ENCODE measurements around the gene STRIT1.
"Not testable (repeated sequence)": the region's sequence is repeated elsewhere in the genome, so short reads cannot be mapped to it uniquely, and the experiment has no call there.

STRIT1 gene

GRCh38 chr3:155313300-155313699 lies 19.8 kb upstream of the STRIT1 start:
- DNase-seq (ENCODE audit: low read depth) = peak; percentile 64

GRCh38 chr3:155312781-155313180 lies 19.3 kb upstream of the STRIT1 start:
- DNase-seq (ENCODE audit: low read depth) = peak; percentile 28

DNA sequence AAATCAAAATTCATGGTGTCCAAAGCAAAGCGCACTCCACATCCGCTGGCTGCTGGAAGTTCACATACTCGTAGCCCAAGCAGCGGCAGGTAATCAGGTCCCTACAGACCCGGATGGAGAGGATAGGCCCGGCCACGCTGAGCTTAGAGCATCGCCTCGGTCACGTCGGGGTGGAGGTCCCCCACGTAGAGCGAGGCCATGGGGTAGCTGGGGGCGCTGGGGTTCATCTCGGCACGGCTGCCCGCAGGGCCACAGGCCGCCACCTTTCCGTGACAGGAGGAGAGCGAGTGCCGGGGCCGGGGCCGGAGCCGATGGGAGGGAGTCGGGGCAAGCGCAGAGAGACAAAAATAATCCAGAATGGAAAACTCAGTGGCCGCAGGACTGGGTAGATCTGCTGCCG lies 16.1 kb upstream of the STRIT1 start:
- DNase-seq (ENCODE audit: low read depth) = no peak

GRCh38 chr3:155308831-155309230 lies 15.3 kb upstream of the STRIT1 start:
- no peak for DNase-seq (ENCODE audit: low read depth)

- DNase-seq (ENCODE audit: low read depth) = no peak
These were observed 13.7 kb upstream of the STRIT1 start for GRCh38 chr3:155307183-155307582.

- no peak for DNase-seq (ENCODE audit: low read depth)
These were observed 10.9 kb upstream of the STRIT1 start for GRCh38 chr3:155304394-155304793.

GRCh38 chr3:155303540-155304097 lies 10.1 kb upstream of the STRIT1 start:
- DNase-seq (ENCODE audit: low read depth) = no peak

- DNase-seq (ENCODE audit: low read depth) = no peak
These were observed 9.4 kb upstream of the STRIT1 start for GRCh38 chr3:155302891-155303290.

DNA sequence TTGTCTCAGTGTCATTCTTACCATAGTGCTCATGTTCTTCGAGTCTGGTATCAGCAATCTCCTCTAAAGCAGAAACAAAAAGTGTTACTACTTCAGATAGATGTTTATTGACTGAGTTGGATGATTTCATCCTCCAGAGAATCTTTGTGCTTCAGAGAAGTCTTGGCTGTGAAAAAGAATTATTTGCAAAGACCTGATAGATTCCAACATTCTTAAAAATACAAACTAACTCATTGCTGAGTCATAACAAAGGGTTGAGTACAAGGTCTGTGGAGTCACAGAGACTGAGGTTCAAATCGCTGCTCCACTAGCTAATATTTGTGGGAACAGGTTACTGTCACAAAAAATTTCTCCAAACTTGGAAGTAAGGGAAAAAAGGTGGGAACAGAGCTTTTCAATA lies 9.0 kb upstream of the STRIT1 start:
- peak; percentile 49 for DNase-seq (ENCODE audit: low read depth)

GRCh38 chr3:155297100-155297499 lies 3.6 kb upstream of the STRIT1 start:
- DNase-seq (ENCODE audit: low read depth) = no peak

- no peak for DNase-seq (ENCODE audit: low read depth)
These were observed 2.9 kb upstream of the STRIT1 start for GRCh38 chr3:155296413-155296812.

- no peak for DNase-seq (ENCODE audit: low read depth)
These were observed 790 bp downstream of the STRIT1 start for GRCh38 chr3:155292693-155293092.

GRCh38 chr3:155292133-155292532 lies 1.4 kb downstream of the STRIT1 start:
- DNase-seq (ENCODE audit: low read depth) = peak; percentile 10

DNA sequence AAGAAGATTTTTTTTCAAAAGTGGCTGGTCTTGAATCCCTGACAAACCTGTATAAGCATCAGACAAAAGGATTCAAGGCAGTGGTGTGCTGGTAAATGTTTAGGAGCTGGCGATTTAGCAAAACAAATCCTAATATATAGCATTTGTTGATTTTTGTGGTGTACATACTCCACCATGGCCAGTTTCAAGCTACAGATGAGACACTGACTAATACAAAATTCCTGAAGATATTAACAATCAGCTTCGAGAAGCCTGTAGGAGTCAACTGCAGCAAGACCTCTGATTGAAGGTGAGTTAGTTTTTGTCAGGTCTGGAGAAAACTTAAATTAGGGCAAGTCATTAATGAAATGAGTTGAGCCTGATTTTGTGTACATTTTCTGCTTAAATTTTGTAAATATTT lies 6.7 kb downstream of the STRIT1 start:
- DNase-seq (ENCODE audit: low read depth) = no peak

DNA sequence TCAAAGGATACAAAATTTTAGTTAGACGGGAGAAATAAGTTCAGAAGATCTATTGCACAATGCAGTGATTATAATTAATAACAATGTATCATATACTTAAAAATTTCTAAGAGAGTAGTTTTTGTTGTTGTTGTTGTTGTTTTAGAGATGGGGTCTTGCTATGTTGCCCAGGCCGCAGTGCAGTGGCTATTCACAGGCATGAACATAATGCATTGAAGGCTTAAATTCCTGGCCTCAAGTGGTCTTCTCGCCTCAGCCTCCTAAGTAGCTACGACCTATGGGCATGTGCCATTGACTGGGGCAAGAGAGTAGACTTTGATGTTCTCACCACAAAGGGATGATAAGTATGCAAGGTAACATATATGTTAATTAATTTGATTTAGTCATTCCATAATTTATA lies 7.5 kb downstream of the STRIT1 start:
- no peak for DNase-seq (ENCODE audit: low read depth)

- no peak for DNase-seq (ENCODE audit: low read depth)
These were observed 10.1 kb downstream of the STRIT1 start for GRCh38 chr3:155283092-155284056.

- peak; percentile 45 for DNase-seq (ENCODE audit: low read depth)
These were observed 10.9 kb downstream of the STRIT1 start for GRCh38 chr3:155282385-155283091.

DNA sequence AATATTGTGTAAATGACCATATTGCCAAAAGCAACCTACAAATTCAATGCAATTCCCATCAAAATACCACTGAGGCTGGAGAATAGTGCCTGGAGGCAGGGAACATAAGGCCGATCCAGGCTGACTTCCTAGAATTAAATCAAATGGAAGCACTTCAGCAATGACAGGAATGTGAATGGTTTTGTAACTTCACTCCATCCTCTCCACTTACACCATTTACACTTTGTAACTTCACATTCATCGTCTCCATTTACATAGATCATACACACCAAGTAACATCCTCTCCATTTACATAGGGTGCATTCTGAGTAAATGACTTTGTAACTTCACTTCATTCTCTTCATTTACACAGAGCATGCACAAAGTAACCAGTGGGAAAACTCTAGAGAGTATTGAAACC lies 11.6 kb downstream of the STRIT1 start:
- peak; percentile 16 for DNase-seq (ENCODE audit: low read depth)

DNA sequence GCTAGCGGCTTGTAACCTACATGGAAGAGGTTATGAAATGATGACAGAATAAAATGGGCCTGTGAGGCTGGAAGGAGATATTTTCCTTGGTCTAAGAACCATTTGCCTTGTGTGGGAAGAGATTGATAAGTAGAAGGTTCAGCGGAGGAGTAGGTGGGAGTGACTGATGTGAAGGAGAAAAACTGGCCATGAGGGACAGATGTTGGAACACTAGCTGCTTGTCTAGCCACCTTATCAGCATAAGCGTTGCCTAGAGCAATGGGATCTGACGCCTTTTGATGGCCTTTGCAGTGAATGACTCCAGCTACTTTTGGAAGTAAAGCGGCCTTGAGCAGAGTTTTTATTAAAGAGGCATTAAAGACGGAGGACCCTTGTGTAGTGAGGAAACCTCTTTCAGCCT lies 17.4 kb downstream of the STRIT1 start:
- not testable (repeated sequence) for DNase-seq (ENCODE audit: low read depth)

- DNase-seq (ENCODE audit: low read depth) = not testable (repeated sequence)
These were observed 18.2 kb downstream of the STRIT1 start for GRCh38 chr3:155275159-155275754.

- not testable (repeated sequence) for DNase-seq (ENCODE audit: low read depth)
These were observed 19.0 kb downstream of the STRIT1 start for GRCh38 chr3:155274435-155274834.

GRCh38 chr3:155271343-155271613 lies 22.2 kb downstream of the STRIT1 start:
- DNase-seq (ENCODE audit: low read depth) = no peak

Data from GM04503 (cell line).